NCI-H1417 (cell line): ENCODE data around the gene EFCAB8.

ENCODE experiments used
- DNase-seq, 3 experiments: peaks; one replicate each; lab custom pipeline; 2025; lab: John Stamatoyannopoulos, UW

The EFCAB8 gene

GRCh38 chr20:32986331-32986966, 127.7 kb downstream of the EFCAB8 start:
- DNase-seq = no peak

GRCh38 chr20:32987044-32987825, 128.5 kb downstream of the EFCAB8 start:
- DNase-seq = no peak

GRCh38 chr20:32988008-32988407, 129.3 kb downstream of the EFCAB8 start:
- DNase-seq = no peak

GRCh38 chr20:32989507-32990283, 131.0 kb downstream of the EFCAB8 start:
- DNase-seq = no peak

- no peak for DNase-seq
These were observed 131.7 kb downstream of the EFCAB8 start for GRCh38 chr20:32990426-32990825.

GRCh38 chr20:32991383-32991782, 132.7 kb downstream of the EFCAB8 start:
- DNase-seq = no peak

- no peak for DNase-seq
These were observed 133.3 kb downstream of the EFCAB8 start for GRCh38 chr20:32991792-32992641.

GRCh38 chr20:32993496-32994050, 134.8 kb downstream of the EFCAB8 start:
- DNase-seq = no peak

GRCh38 chr20:32995802-32996201, 137.1 kb downstream of the EFCAB8 start:
- DNase-seq = no peak

- no peak for DNase-seq
These were observed 138.7 kb downstream of the EFCAB8 start for GRCh38 chr20:32997431-32997830.

- DNase-seq = no peak
These were observed 141.0 kb downstream of the EFCAB8 start for GRCh38 chr20:32999603-33000250.

GRCh38 chr20:33000802-33001466, 142.2 kb downstream of the EFCAB8 start:
- DNase-seq = no peak

GRCh38 chr20:33002087-33002808, 143.5 kb downstream of the EFCAB8 start:
- DNase-seq = no peak

GRCh38 chr20:33004141-33004751, 145.5 kb downstream of the EFCAB8 start, which contains the start of gene SUN5:
TSS of gene SUN5 (minus strand) at chr20:33004433. CDS start at chr20:33004340, 93 bp downstream.
- no peak for DNase-seq

GRCh38 chr20:33005132-33005566, 146.4 kb downstream of the EFCAB8 start:
- peak in 1 of 3 experiments; percentile 39 for DNase-seq

- no peak for DNase-seq
These were observed 147.4 kb downstream of the EFCAB8 start for GRCh38 chr20:33005908-33006775.

GRCh38 chr20:33006776-33007375, 148.2 kb downstream of the EFCAB8 start:
- DNase-seq = no peak
